K562 (cell line): ENCODE measurements around the gene GLIS2. TPM values are rescaled to one million over a fixed set of nuclear protein-coding genes. Genes with fewer than 3 reads are reported as not detected.

Experiments
- CEBPG ChIP-seq, 3 experiments: fragments of 200-800 bp in 1 of 3; sonication (Bioruptor generic) in 1 of 3; sonication (generic) in 1 of 3; formaldehyde crosslinking in 1 of 3; IDR thresholded peaks in 2 of 3; conservative IDR thresholded peaks in 1 of 3; 2 replicates each; pipeline versions ENCODE4 v1.6.1 to v1.8.0; 2016 to 2022; ENCODE audit warnings: missing compliant biosample characterization in 2 of 3, missing genetic modification characterization in 2 of 3, mild to moderate bottlenecking in 1 of 3, missing genetic modification reagents in 1 of 3
- ELF4 ChIP-seq: fragments of 450-650 bp; formaldehyde crosslinking; IDR thresholded peaks from 2 replicates; pipeline ENCODE4 v1.4.0; 2022; ENCODE audit warnings: missing genetic modification characterization
- ID3 ChIP-seq, 2 experiments: fragments of 250-450 bp in 1 of 2; fragments of 450-650 bp in 1 of 2; sonication (Bioruptor Pico) in 1 of 2; IDR thresholded peaks; 2 replicates each; pipeline versions ENCODE4 v1.6.1 to v1.8.0; 2016 to 2021; ENCODE audit warnings: mild to moderate bottlenecking in 2 of 2, moderate library complexity in 2 of 2, missing compliant biosample characterization in 1 of 2, missing genetic modification characterization in 1 of 2
- SIN3B ChIP-seq: fragments of 450-650 bp; IDR thresholded peaks from 2 replicates; pipeline ENCODE4 v1.6.1; 2017; ENCODE audit warnings: low read depth, mild to moderate bottlenecking, moderate library complexity
- ZBTB40 ChIP-seq, 2 experiments: fragments of 450-650 bp in 1 of 2; sonication (generic) in 1 of 2; formaldehyde crosslinking in 1 of 2; IDR thresholded peaks; 2 replicates each; pipeline versions ENCODE4 v1.7.1 to v1.9.0; 2016 to 2022; ENCODE audit warnings: inconsistent platforms in 1 of 2, mild to moderate bottlenecking in 1 of 2, missing genetic modification reagents in 1 of 2
- ZNF197 ChIP-seq: fragments of 200-800 bp; sonication (Bioruptor generic); IDR thresholded peaks from 2 replicates; pipeline ENCODE4 v1.6.1; 2016; ENCODE audit warnings: low read depth, missing genetic modification characterization, missing compliant biosample characterization
- polyA plus RNA-seq, 8 experiments: library from polyadenylated mRNA; depleted of rRNA in 4 of 8; stranded (reverse) in 5 of 8; unstranded in 3 of 8; fragments of >200 nt; fragmentation: Nextera tagmentation in 2 of 8; fragmentation: Illumina TruSeq in 1 of 8; extraction: Ambion mirVana in 2 of 8; extraction: Trizol in 1 of 8; gene quantifications; 2 replicates each; pipeline versions ENCODE4 v1.2.1 to v1.2.3, GENCODE V29; 2011 to 2014; ENCODE audit warnings: inconsistent platforms in 1 of 8, missing spikeins in 1 of 8
- total RNA-seq, 7 experiments: library from RNA; depleted of rRNA in 6 of 7; stranded (reverse); fragments of >200 nt in 6 of 7; fragmentation: Illumina TruSeq in 2 of 7; extraction: Trizol in 2 of 7; gene quantifications; 2 replicates each; pipeline versions ENCODE4 v1.2.1 to v1.2.3, GENCODE V29; 2011 to 2021; ENCODE audit warnings: low replicate concordance in 1 of 7
- TF ChIP-seq, protein P1 (sequence below): sonication (generic); formaldehyde crosslinking; IDR thresholded peaks from 2 replicates; pipeline ENCODE4 v1.4.0; 2020; ENCODE audit warnings: mild to moderate bottlenecking, missing genetic modification reagents
- TF ChIP-seq, protein P2 (sequence below): fragments of 150-350 bp; IDR thresholded peaks from 2 replicates; pipeline ENCODE4 v1.6.1; 2014; ENCODE audit warnings: low read depth, mild to moderate bottlenecking, low read length, borderline replicate concordance

Gene GLIS2
- total and polyA plus RNA-seq, 9 of the 15 experiments (the other 6 are each of a cell fraction or from before 2014, with no cell fraction given) = 0.10 to 9.0 (median 0.57) TPM

GRCh38 chr16:4350787-4351659, 35.2 kb downstream of the GLIS2 start, which contains the start of gene PAM16 (continued):
- TF ChIP-seq CEBPG (CRISPR knock-in tag; IDR thresholded peaks at IDR 0.05) (no peak), CEBPG (tag; conservative IDR thresholded peaks at IDR 0.05 in 1 of 2, IDR thresholded peaks at IDR 0.05 in 1 of 2) (peak in 1 of 2 experiments; percentile 10; a peak in 1 of 4 replicates), ZNF197 (CRISPR knock-in tag) (no peak), ELF4 (CRISPR knock-in tag) (0 out of 2 replicates have a peak, but pooled peaks have one; percentile 19), ZBTB40 (IDR thresholded peaks at IDR 0.05) (no peak), ZBTB40 (CRISPR knock-in tag; IDR thresholded peaks at IDR 0.05) (no peak), ID3 (CRISPR knock-in tag; IDR thresholded peaks at IDR 0.05) (no peak), ID3 (tag; IDR thresholded peaks at IDR 0.05) (peak; percentile 67; the same call in 1 of the 2 replicates), SIN3B (peak; percentile 24; the same call in 1 of the 2 replicates)
- TF ChIP-seq, protein P1, sequence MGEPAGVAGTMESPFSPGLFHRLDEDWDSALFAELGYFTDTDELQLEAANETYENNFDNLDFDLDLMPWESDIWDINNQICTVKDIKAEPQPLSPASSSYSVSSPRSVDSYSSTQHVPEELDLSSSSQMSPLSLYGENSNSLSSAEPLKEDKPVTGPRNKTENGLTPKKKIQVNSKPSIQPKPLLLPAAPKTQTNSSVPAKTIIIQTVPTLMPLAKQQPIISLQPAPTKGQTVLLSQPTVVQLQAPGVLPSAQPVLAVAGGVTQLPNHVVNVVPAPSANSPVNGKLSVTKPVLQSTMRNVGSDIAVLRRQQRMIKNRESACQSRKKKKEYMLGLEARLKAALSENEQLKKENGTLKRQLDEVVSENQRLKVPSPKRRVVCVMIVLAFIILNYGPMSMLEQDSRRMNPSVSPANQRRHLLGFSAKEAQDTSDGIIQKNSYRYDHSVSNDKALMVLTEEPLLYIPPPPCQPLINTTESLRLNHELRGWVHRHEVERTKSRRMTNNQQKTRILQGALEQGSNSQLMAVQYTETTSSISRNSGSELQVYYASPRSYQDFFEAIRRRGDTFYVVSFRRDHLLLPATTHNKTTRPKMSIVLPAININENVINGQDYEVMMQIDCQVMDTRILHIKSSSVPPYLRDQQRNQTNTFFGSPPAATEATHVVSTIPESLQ (CRISPR knock-in tag) = no peak
- TF ChIP-seq, protein P2, sequence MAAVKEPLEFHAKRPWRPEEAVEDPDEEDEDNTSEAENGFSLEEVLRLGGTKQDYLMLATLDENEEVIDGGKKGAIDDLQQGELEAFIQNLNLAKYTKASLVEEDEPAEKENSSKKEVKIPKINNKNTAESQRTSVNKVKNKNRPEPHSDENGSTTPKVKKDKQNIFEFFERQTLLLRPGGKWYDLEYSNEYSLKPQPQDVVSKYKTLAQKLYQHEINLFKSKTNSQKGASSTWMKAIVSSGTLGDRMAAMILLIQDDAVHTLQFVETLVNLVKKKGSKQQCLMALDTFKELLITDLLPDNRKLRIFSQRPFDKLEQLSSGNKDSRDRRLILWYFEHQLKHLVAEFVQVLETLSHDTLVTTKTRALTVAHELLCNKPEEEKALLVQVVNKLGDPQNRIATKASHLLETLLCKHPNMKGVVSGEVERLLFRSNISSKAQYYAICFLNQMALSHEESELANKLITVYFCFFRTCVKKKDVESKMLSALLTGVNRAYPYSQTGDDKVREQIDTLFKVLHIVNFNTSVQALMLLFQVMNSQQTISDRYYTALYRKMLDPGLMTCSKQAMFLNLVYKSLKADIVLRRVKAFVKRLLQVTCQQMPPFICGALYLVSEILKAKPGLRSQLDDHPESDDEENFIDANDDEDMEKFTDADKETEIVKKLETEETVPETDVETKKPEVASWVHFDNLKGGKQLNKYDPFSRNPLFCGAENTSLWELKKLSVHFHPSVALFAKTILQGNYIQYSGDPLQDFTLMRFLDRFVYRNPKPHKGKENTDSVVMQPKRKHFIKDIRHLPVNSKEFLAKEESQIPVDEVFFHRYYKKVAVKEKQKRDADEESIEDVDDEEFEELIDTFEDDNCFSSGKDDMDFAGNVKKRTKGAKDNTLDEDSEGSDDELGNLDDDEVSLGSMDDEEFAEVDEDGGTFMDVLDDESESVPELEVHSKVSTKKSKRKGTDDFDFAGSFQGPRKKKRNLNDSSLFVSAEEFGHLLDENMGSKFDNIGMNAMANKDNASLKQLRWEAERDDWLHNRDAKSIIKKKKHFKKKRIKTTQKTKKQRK = no peak
